HEK293T (cell line): ENCODE measurements around the gene HOXC11.

Experiments
- CTCF ChIA-PET: fragments of 350-600 bp; formaldehyde crosslinking; extraction: SDS; loops from one replicate; lab custom pipeline; 2021; ENCODE audit warnings: antibody characterized with exemption, inconsistent platforms; lab: Yijun Ruan, JAX
- POLR2A ChIA-PET: fragments of 350-600 bp; formaldehyde crosslinking; extraction: SDS; loops from one replicate; lab custom pipeline; 2020; ENCODE audit warnings: antibody characterized with exemption, inconsistent platforms; lab: Yijun Ruan, JAX
- DNase-seq: peaks from one replicate; pipeline ENCODE4 v3.0.0; 2012; ENCODE audit warnings: mixed read lengths; ENCODE audit errors: extremely low spot score
- ARNT ChIP-seq: fragments of 450-650 bp; IDR thresholded peaks from 2 replicates; pipeline ENCODE4 v1.6.1; 2017; ENCODE audit warnings: mild to moderate bottlenecking
- BHLHE40 ChIP-seq: fragments of 450-650 bp; IDR thresholded peaks from 2 replicates; pipeline ENCODE4 v1.6.1; 2016; ENCODE audit warnings: mild to moderate bottlenecking, moderate library complexity, borderline replicate concordance
- CTBP1 ChIP-seq: fragments of 450-650 bp; IDR thresholded peaks from 2 replicates; pipeline ENCODE4 v1.6.1; 2016; ENCODE audit warnings: borderline replicate concordance
- ELF4 ChIP-seq: fragments of 450-650 bp; IDR thresholded peaks from 2 replicates; pipeline ENCODE4 v1.6.1; 2017; ENCODE audit warnings: antibody characterized with exemption
- FOXA1 ChIP-seq: fragments of 450-650 bp; IDR thresholded peaks from 2 replicates; pipeline ENCODE4 v1.6.1; 2016; ENCODE audit warnings: mild to moderate bottlenecking
- FOXK2 ChIP-seq: fragments of 450-650 bp; IDR thresholded peaks from 2 replicates; pipeline ENCODE4 v1.6.1; 2016; ENCODE audit warnings: mild to moderate bottlenecking
- FOXM1 ChIP-seq: fragments of 450-650 bp; IDR thresholded peaks from 2 replicates; pipeline ENCODE4 v1.6.1; 2017; ENCODE audit warnings: mild to moderate bottlenecking, borderline replicate concordance
- HDGF ChIP-seq: fragments of 450-650 bp; IDR thresholded peaks from 2 replicates; pipeline ENCODE4 v1.6.1; 2017; ENCODE audit warnings: antibody characterized with exemption, borderline replicate concordance
- L3MBTL2 ChIP-seq: fragments of 450-650 bp; conservative IDR thresholded peaks from 2 replicates; pipeline ENCODE4 v1.6.1; 2016; ENCODE audit warnings: mild to moderate bottlenecking
- LEF1 ChIP-seq: fragments of 450-650 bp; IDR thresholded peaks from 2 replicates; pipeline ENCODE4 v1.6.1; 2017; ENCODE audit warnings: mild to moderate bottlenecking, borderline replicate concordance
- NFRKB ChIP-seq: fragments of 450-650 bp; IDR thresholded peaks from 2 replicates; pipeline ENCODE4 v1.6.1; 2016; ENCODE audit warnings: mild to moderate bottlenecking, moderate library complexity
- PKNOX1 ChIP-seq: fragments of 450-650 bp; IDR thresholded peaks from 2 replicates; pipeline ENCODE4 v1.6.1; 2016
- SP1 ChIP-seq: fragments of 450-650 bp; IDR thresholded peaks from 2 replicates; pipeline ENCODE4 v1.6.1; 2017
- SUZ12 ChIP-seq: fragments of 450-650 bp; IDR thresholded peaks from 2 replicates; pipeline ENCODE4 v1.6.1; 2016; ENCODE audit warnings: mild to moderate bottlenecking
- TARDBP ChIP-seq: fragments of 450-650 bp; IDR thresholded peaks from 2 replicates; pipeline ENCODE4 v1.6.1; 2016
- ZNF384 ChIP-seq: fragments of 450-650 bp; IDR thresholded peaks from 2 replicates; pipeline ENCODE4 v1.6.1; 2016

Gene HOXC11

DNA sequence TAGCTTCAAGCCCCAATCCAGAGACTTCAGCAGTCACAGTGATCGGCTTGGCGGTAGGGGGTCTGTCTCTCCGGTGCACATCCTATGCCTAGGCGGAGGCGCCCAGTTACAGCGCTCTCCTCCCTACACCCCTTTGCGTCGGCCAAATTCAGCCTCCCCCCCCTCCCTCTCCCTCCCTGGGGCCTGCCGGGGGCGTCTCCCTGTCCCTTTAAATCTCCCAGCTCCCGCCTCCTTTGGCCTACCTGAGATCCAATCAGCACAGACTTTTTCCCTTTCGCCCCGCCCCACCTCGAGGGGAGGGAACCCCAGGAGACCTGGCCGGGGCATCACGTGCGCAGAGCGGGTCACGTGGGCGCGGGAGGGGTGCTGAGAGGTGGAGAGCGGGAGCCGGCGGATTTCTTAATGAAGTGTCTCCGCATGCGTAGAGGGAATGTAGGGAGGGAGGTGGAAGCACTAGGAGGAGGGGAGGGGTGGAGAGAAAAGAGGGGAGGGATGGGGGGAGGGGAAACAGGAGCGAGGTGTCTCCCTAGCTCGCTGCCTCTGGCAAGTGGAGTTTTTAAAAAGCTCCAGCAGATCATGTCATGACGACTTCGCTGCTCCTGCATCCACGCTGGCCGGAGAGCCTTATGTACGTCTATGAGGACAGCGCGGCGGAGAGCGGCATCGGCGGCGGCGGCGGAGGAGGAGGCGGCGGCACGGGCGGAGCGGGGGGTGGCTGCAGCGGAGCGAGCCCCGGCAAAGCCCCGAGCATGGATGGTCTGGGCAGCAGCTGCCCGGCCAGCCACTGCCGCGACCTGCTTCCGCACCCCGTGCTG is 34.4 kb upstream of the HOXC11 start, which contains the start of gene HOXC13:
HOXC13 (plus strand) TSS at position 506 of the 815 bp plus-strand sequence; CDS start at position 582, 76 bp downstream.
- DNase-seq: peak; percentile 98
- POLR2A ChIA-PET: interaction anchor here (0.6 to 3.1 kb wide), 8 partner anchors 14 to 341 kb away, joined by 3 to 14 read pairs (median 4); partner anchors contain the start of genes CBX5 and HOXC12
- TF ChIP-seq PKNOX1: peak; percentile 79
- peak; percentile 94 for TF ChIP-seq L3MBTL2
- no peak; the same call in 1 of the 2 replicates for TF ChIP-seq FOXM1
- 0 out of 2 replicates have a peak, but pooled peaks have one; percentile 18 for TF ChIP-seq HDGF
- TF ChIP-seq FOXK2: no peak
- TF ChIP-seq CTBP1: no peak
- CTCF ChIA-PET: interaction anchor here (0.7 to 1.3 kb wide), 6 partner anchors 10 to 440 kb away, joined by 3 to 4 read pairs (median 4); no protein-coding TSS in a partner anchor

- ChIA-PET POLR2A (interaction anchor here (0.6 to 3.1 kb wide), 10 partner anchors 12 to 163 kb away, joined by 3 to 14 read pairs (median 4); partner anchors contain the start of gene HOXC12), CTCF (interaction anchor here (0.7 to 1.3 kb wide), 4 partner anchors 9 to 54 kb away, joined by 3 to 4 read pairs (median 3); no protein-coding TSS in a partner anchor)
- peak; percentile 62 for TF ChIP-seq L3MBTL2
- TF ChIP-seq ARNT: no peak
- peak; percentile 39 for DNase-seq
These were observed 33.5 kb upstream of the HOXC11 start for GRCh38 chr12:53939141-53940108.

GRCh38 chr12:53940443-53941014 is 32.4 kb upstream of the HOXC11 start:
- DNase-seq: no peak
- CTCF ChIA-PET: interaction anchor here (0.7 to 1.3 kb wide), 4 partner anchors 8 to 272 kb away, joined by 3 read pairs; no protein-coding TSS in a partner anchor
- no peak for TF ChIP-seq ELF4
- POLR2A ChIA-PET: interaction anchor here (0.5 to 3.1 kb wide), 9 partner anchors 13 to 146 kb away, joined by 3 to 10 read pairs (median 4); no protein-coding TSS in a partner anchor

DNA sequence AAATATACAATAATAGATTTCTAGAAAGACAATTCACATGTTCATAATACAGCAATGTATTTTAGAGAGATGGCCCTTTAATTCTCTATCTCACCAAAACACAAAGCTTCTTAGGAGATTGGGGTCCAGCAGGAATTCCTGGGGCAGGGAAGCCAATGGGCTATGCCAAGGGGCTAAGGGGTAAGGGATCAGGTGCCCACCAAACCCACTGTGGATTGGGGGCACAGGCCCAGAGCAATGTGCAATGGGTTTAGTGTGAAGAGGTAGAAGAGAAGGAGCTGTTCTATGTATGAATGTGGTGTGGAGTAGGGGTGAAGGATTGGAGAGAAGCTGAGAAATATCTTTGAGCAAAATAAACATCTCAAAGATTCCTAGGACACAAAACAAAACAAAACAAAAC is 31.7 kb upstream of the HOXC11 start:
- POLR2A ChIA-PET: interaction anchor here (1.0 to 1.9 kb wide), 4 partner anchors 12 to 35 kb away, joined by 3 to 6 read pairs (median 4); no protein-coding TSS in a partner anchor
- CTCF ChIA-PET: interaction anchor here (1.1 kb wide), 1 partner anchor 272 kb away, joined by 3 read pairs; no protein-coding TSS in a partner anchor
- no peak for TF ChIP-seq PKNOX1
- TF ChIP-seq ELF4: no peak
- no peak for TF ChIP-seq HDGF
- TF ChIP-seq L3MBTL2: no peak
- no peak for TF ChIP-seq FOXM1
- no peak for TF ChIP-seq FOXA1
- TF ChIP-seq LEF1: no peak
- no peak for TF ChIP-seq ARNT
- no peak for TF ChIP-seq NFRKB
- TF ChIP-seq SP1: no peak
- TF ChIP-seq BHLHE40: no peak
- no peak for TF ChIP-seq SUZ12
- no peak for DNase-seq

DNA sequence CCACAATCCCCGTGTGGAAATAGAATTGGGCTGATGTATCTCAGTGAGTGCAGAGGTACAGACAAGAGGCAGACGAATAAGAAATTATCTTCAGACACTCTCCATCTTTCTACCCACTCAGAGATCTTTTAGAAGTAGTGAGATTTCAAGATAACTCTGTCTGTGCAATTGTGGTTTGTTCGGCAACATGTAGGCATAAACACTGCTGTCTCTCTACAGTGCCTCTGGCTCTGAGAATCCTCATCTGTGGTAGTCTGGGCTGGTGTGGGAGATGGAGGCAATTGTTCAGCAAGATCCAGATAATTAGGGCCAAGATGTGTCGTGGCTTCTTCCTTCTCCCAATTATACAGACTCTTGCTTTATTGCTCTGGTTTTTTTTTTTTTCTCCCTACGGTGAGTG is 31.2 kb upstream of the HOXC11 start:
- ChIA-PET POLR2A (interaction anchor here (1.0 to 1.9 kb wide), 4 partner anchors 11 to 34 kb away, joined by 3 to 6 read pairs (median 4); no protein-coding TSS in a partner anchor), CTCF (interaction anchor here (0.9 kb wide), 1 partner anchor 10 kb away, joined by 3 read pairs; no protein-coding TSS in a partner anchor)
- no peak for TF ChIP-seq FOXK2
- no peak for TF ChIP-seq CTBP1
- no peak for TF ChIP-seq FOXA1
- DNase-seq: no peak

DNA sequence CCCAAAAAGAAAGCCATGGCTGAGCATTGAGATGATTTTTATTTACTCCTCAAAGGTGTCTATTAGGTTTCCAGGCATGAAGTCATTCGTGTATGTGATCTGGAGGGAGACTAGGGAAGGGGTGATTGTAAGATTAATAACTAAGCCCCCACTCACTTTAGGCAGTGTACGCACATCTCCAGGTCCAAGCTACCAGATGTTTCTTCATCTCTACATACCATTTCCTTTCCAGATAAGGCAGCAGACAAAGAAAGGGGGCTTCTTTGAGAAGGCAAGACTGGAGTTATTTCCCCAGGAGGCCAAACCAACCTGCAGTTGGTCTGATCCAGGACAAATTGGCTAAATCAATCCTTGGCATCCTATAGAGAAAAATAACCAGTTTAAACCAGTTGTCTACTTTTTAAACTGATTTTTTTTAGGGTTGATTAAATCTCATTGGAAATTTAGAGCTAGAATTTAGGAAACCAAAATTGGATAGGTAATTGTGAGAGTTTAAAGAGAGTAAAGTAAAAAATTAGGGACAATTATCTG is 30.4 kb upstream of the HOXC11 start:
- POLR2A ChIA-PET: no interaction called here
- TF ChIP-seq NFRKB: no peak
- no peak for TF ChIP-seq CTBP1
- no peak for TF ChIP-seq ELF4
- TF ChIP-seq LEF1: no peak
- no peak for TF ChIP-seq SP1
- no peak for TF ChIP-seq L3MBTL2
- no peak for TF ChIP-seq FOXK2
- TF ChIP-seq FOXM1: no peak
- no peak for TF ChIP-seq HDGF
- no peak for TF ChIP-seq ARNT
- TF ChIP-seq ZNF384: no peak
- no peak for TF ChIP-seq TARDBP
- TF ChIP-seq PKNOX1: no peak
- TF ChIP-seq BHLHE40: no peak
- TF ChIP-seq FOXA1: no peak
- TF ChIP-seq SUZ12: no peak
- DNase-seq: no peak
- CTCF ChIA-PET: interaction anchor here (0.6 to 0.9 kb wide), 2 partner anchors 9 to 178 kb away, joined by 3 to 9 read pairs; no protein-coding TSS in a partner anchor
